NB4 (cell line): ENCODE measurements around the gene F7.

ENCODE experiments used
- DNase-seq: peaks from one replicate; pipeline ENCODE4 v3.0.0; 2010; ENCODE audit warnings: low read depth
- H3K4me3 ChIP-seq: one replicate; pipeline ENCODE4 v1.5.1; 2011; ENCODE audit warnings: mild to moderate bottlenecking, low read depth, low read length, moderate library complexity
- CTCF ChIP-seq: IDR thresholded peaks from one replicate; pipeline ENCODE4 v1.5.1; 2012; ENCODE audit warnings: low read depth, low read length
- MAX ChIP-seq: IDR thresholded peaks from 2 replicates; pipeline ENCODE4 v1.6.1; 2011; ENCODE audit warnings: low read depth, low read length
- MYC ChIP-seq: IDR thresholded peaks from 2 replicates; pipeline ENCODE4 v1.6.1; 2011; ENCODE audit warnings: low read depth, low read length
- POLR2A ChIP-seq: IDR thresholded peaks from 2 replicates; pipeline ENCODE4 v1.6.1; 2011; ENCODE audit warnings: mild to moderate bottlenecking; ENCODE audit not compliant: insufficient read length; ENCODE audit errors: extremely low read depth

Gene F7

GRCh38 chr13:113069861-113070805 is 35.5 kb upstream of the F7 start:
- H3K4me3 ChIP-seq = no peak overlapping the region
- no peak for TF ChIP-seq MAX
- no peak for TF ChIP-seq POLR2A
- TF ChIP-seq CTCF = no peak
- TF ChIP-seq MYC = no peak
- DNase-seq = no peak

- TF ChIP-seq POLR2A (no peak), CTCF (no peak), MAX (peak; percentile 61)
- DNase-seq = no peak
- no peak overlapping the region for H3K4me3 ChIP-seq
These were observed 34.7 kb upstream of the F7 start for GRCh38 chr13:113070855-113071254.

- H3K4me3 ChIP-seq = no peak overlapping the region
- DNase-seq = no peak
- TF ChIP-seq MAX = no peak
- TF ChIP-seq POLR2A = no peak
- TF ChIP-seq CTCF = no peak
- no peak for TF ChIP-seq MYC
These were observed 33.2 kb upstream of the F7 start for GRCh38 chr13:113072376-113072775.

GRCh38 chr13:113073942-113074341 is 31.6 kb upstream of the F7 start:
- TF ChIP-seq MAX (no peak), MYC (no peak), POLR2A (no peak)
- no peak for DNase-seq
- H3K4me3 ChIP-seq = no peak overlapping the region

- DNase-seq = no peak
- H3K4me3 ChIP-seq = no peak overlapping the region
- TF ChIP-seq MAX (no peak), CTCF (no peak), POLR2A (no peak), MYC (no peak)
These were observed 31.2 kb upstream of the F7 start for GRCh38 chr13:113074401-113074800.

- no peak for TF ChIP-seq CTCF
- TF ChIP-seq MAX = no peak
- no peak for TF ChIP-seq MYC
These were observed 30.7 kb upstream of the F7 start for GRCh38 chr13:113074876-113075275.

More at GRCh38 chr13:113074876-113075275, 30.7 kb upstream of the F7 start:
- H3K4me3 ChIP-seq = no peak overlapping the region
- DNase-seq = no peak
